Mammary epithelial cell (primary cell): ENCODE results near the gene L2HGDH.

Experiments used
- CTCF ChIP-seq, 2 donors: IDR thresholded peaks in 1 of 2; conservative IDR thresholded peaks in 1 of 2; 2 replicates each; pipeline ENCODE4 v1.5.1; 2011 to 2012; ENCODE audit warnings: inconsistent platforms in 2 of 2, low read length in 2 of 2, mild to moderate bottlenecking in 2 of 2, control low read depth in 1 of 2, low read depth in 1 of 2; ENCODE audit not compliant: insufficient read depth in 1 of 2; ENCODE audit errors: extremely low read depth in 1 of 2
- EZH2 ChIP-seq: IDR thresholded peaks from 2 replicates; pipeline ENCODE4 v1.6.1; 2012; ENCODE audit warnings: low read length, inconsistent platforms, borderline replicate concordance

- TF ChIP-seq CTCF (conservative IDR thresholded peaks at IDR 0.05 in 1 of 2, IDR thresholded peaks at IDR 0.05 in 1 of 2; ENCODE audit: extremely low read depth in 1 of 2, insufficient read depth in 1 of 2, low read depth in 1 of 2, low read length in 2 of 2) (no peak), EZH2 (no peak)
Observed at GRCh38 chr14:50344876-50345563, 33.0 kb upstream of the L2HGDH start.
